HepG2 (cell line): ENCODE results near the gene UBAP2L. TPM values are rescaled to one million over a fixed set of nuclear protein-coding genes. Genes with fewer than 3 reads are reported as not detected.
A peak's percentile ranks its signal among the peaks of the same experiment; 100 is the strongest.

ENCODE experiments used
- BCL3 ChIP-seq: sonication (generic); formaldehyde crosslinking; IDR thresholded peaks from 2 replicates; pipeline ENCODE4 v1.5.1; 2020; ENCODE audit warnings: mild to moderate bottlenecking, missing genetic modification reagents, moderate library complexity
- CERS6 ChIP-seq: sonication (generic); formaldehyde crosslinking; IDR thresholded peaks from 2 replicates; pipeline ENCODE4 v1.5.0; 2020; ENCODE audit warnings: missing genetic modification reagents
- ETV5 ChIP-seq: IDR thresholded peaks from 2 replicates; pipeline ENCODE4 v1.6.1; 2018; ENCODE audit warnings: missing biosample characterization, missing genetic modification reagents, inconsistent platforms, borderline replicate concordance
- FOXO1 ChIP-seq: sonication (generic); formaldehyde crosslinking; IDR thresholded peaks from 2 replicates; pipeline ENCODE4 v1.4.0; 2020; ENCODE audit warnings: missing genetic modification reagents
- IKZF4 ChIP-seq: sonication (generic); formaldehyde crosslinking; IDR thresholded peaks from 2 replicates; pipeline ENCODE4 v1.5.1; 2020; ENCODE audit warnings: borderline replicate concordance, mild to moderate bottlenecking, low read depth, missing genetic modification reagents; ENCODE audit errors: not compliant biosample characterization
- KAT2B ChIP-seq: fragments of 150-350 bp; IDR thresholded peaks from 2 replicates; pipeline ENCODE4 v1.6.1; 2014; ENCODE audit warnings: low read depth, low read length, borderline replicate concordance
- PAF1 ChIP-seq: IDR thresholded peaks from 2 replicates; pipeline ENCODE4 v1.6.1; 2016; ENCODE audit warnings: missing genetic modification reagents, missing compliant biosample characterization
- REXO4 ChIP-seq: sonication (generic); formaldehyde crosslinking; IDR thresholded peaks from 2 replicates; pipeline ENCODE4 v1.8.0; 2022; ENCODE audit warnings: missing genetic modification reagents, mild to moderate bottlenecking, borderline replicate concordance
- SIX4 ChIP-seq: sonication (generic); formaldehyde crosslinking; IDR thresholded peaks from 2 replicates; pipeline ENCODE4 v1.4.0; 2020; ENCODE audit warnings: missing genetic modification reagents
- SMAD9 ChIP-seq: sonication (generic); formaldehyde crosslinking; IDR thresholded peaks from 2 replicates; pipeline ENCODE4 v1.5.1; 2020; ENCODE audit warnings: mild to moderate bottlenecking, missing genetic modification reagents
- WIZ ChIP-seq: sonication (generic); formaldehyde crosslinking; IDR thresholded peaks from 2 replicates; pipeline ENCODE4 v1.5.1; 2020; ENCODE audit warnings: mild to moderate bottlenecking, missing genetic modification reagents
- ZBTB38 ChIP-seq: sonication (generic); formaldehyde crosslinking; IDR thresholded peaks from 2 replicates; pipeline ENCODE4 v1.5.1; 2020; ENCODE audit warnings: mild to moderate bottlenecking, missing genetic modification reagents
- ZEB1 ChIP-seq: IDR thresholded peaks from 2 replicates; pipeline ENCODE4 v1.6.1; 2012; ENCODE audit warnings: mild to moderate bottlenecking, low read depth, inconsistent platforms; ENCODE audit not compliant: insufficient replicate concordance
- ZFP36L2 ChIP-seq: sonication (generic); formaldehyde crosslinking; IDR thresholded peaks from 2 replicates; pipeline ENCODE4 v1.4.0; 2020; ENCODE audit warnings: missing genetic modification reagents
- ZNF143 ChIP-seq: sonication (generic); formaldehyde crosslinking; IDR thresholded peaks from 2 replicates; pipeline ENCODE4 v1.4.0; 2020; ENCODE audit warnings: missing genetic modification reagents
- ZNF431 ChIP-seq: sonication (generic); formaldehyde crosslinking; IDR thresholded peaks from 2 replicates; pipeline ENCODE4 v1.9.0; 2022; ENCODE audit warnings: missing genetic modification reagents, low read depth, mild to moderate bottlenecking, borderline replicate concordance
- ZNF569 ChIP-seq: sonication (generic); formaldehyde crosslinking; IDR thresholded peaks from 2 replicates; pipeline ENCODE4 v1.5.0; 2020; ENCODE audit warnings: mild to moderate bottlenecking, missing genetic modification reagents, moderate library complexity, borderline replicate concordance
- ZNF746 ChIP-seq: sonication (generic); formaldehyde crosslinking; IDR thresholded peaks from 2 replicates; pipeline ENCODE4 v1.8.0; 2022; ENCODE audit warnings: mild to moderate bottlenecking, missing genetic modification reagents
- ZNF790 ChIP-seq: sonication (generic); formaldehyde crosslinking; IDR thresholded peaks from 2 replicates; pipeline ENCODE4 v1.8.0; 2022; ENCODE audit warnings: missing genetic modification reagents, mild to moderate bottlenecking, borderline replicate concordance
- polyA plus RNA-seq, 8 experiments: library from polyadenylated mRNA; depleted of rRNA in 3 of 8; stranded (reverse) in 7 of 8; unstranded in 1 of 8; fragments of >200 nt; fragmentation: Illumina TruSeq in 4 of 8; extraction: Trizol in 4 of 8; gene quantifications; 2 replicates each; pipeline versions ENCODE4 v1.2.1 to v1.2.3, GENCODE V29; 2011 to 2016; ENCODE audit warnings: low read depth in 4 of 8, missing spikeins in 1 of 8, mixed read lengths in 1 of 8; ENCODE audit not compliant: insufficient read depth in 1 of 8
- total RNA-seq, 5 experiments: library from RNA; depleted of rRNA; stranded (reverse); fragments of >200 nt; fragmentation: Illumina TruSeq; extraction: Trizol; gene quantifications; 2 replicates each; pipeline ENCODE4 v1.2.3, GENCODE V29; 2016; ENCODE audit warnings: low read depth in 1 of 5
- TF ChIP-seq, protein P1 (sequence below): sonication (generic); formaldehyde crosslinking; IDR thresholded peaks from 2 replicates; pipeline ENCODE4 v1.4.0; 2020; ENCODE audit warnings: missing genetic modification reagents
- TF ChIP-seq, protein P2 (sequence below): sonication (generic); formaldehyde crosslinking; IDR thresholded peaks from 2 replicates; pipeline ENCODE4 v1.4.0; 2020; ENCODE audit warnings: missing genetic modification reagents
- TF ChIP-seq, protein P3 (sequence below): sonication (generic); formaldehyde crosslinking; IDR thresholded peaks from 2 replicates; pipeline ENCODE4 v1.9.0; 2021; ENCODE audit warnings: missing genetic modification reagents, borderline replicate concordance

UBAP2L gene
- total and polyA plus RNA-seq, 2 of the 13 experiments (the other 11 are each of a cell fraction or from before 2014, with no cell fraction given) = 74.2 to 159 TPM

GRCh38 chr1:154182344-154183045, 38.3 kb upstream of the UBAP2L start (continued):
- TF ChIP-seq, protein P1, sequence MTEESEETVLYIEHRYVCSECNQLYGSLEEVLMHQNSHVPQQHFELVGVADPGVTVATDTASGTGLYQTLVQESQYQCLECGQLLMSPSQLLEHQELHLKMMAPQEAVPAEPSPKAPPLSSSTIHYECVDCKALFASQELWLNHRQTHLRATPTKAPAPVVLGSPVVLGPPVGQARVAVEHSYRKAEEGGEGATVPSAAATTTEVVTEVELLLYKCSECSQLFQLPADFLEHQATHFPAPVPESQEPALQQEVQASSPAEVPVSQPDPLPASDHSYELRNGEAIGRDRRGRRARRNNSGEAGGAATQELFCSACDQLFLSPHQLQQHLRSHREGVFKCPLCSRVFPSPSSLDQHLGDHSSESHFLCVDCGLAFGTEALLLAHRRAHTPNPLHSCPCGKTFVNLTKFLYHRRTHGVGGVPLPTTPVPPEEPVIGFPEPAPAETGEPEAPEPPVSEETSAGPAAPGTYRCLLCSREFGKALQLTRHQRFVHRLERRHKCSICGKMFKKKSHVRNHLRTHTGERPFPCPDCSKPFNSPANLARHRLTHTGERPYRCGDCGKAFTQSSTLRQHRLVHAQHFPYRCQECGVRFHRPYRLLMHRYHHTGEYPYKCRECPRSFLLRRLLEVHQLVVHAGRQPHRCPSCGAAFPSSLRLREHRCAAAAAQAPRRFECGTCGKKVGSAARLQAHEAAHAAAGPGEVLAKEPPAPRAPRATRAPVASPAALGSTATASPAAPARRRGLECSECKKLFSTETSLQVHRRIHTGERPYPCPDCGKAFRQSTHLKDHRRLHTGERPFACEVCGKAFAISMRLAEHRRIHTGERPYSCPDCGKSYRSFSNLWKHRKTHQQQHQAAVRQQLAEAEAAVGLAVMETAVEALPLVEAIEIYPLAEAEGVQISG (CRISPR knock-in tag) = 0 out of 2 replicates have a peak, but pooled peaks have one; percentile 16
- TF ChIP-seq FOXO1 (CRISPR knock-in tag) (no peak), ZNF746 (CRISPR knock-in tag) (0 out of 2 replicates have a peak, but pooled peaks have one; percentile 9), PAF1 (CRISPR knock-in tag) (no peak), BCL3 (CRISPR knock-in tag) (0 out of 2 replicates have a peak, but pooled peaks have one; percentile 56), WIZ (CRISPR knock-in tag) (0 out of 2 replicates have a peak, but pooled peaks have one; percentile 28), SMAD9 (no peak), ZNF143 (CRISPR knock-in tag) (0 out of 2 replicates have a peak, but pooled peaks have one; percentile 6), KAT2B (no peak), ZNF431 (CRISPR knock-in tag) (no peak), ZEB1 (no peak), ZFP36L2 (no peak), ETV5 (CRISPR knock-in tag) (0 out of 2 replicates have a peak, but pooled peaks have one; percentile 39), REXO4 (no peak), SIX4 (CRISPR knock-in tag) (no peak), ZNF790 (0 out of 2 replicates have a peak, but pooled peaks have one; percentile 9), CERS6 (0 out of 2 replicates have a peak, but pooled peaks have one; percentile 68), IKZF4 (no peak), ZBTB38 (CRISPR knock-in tag) (no peak), ZNF569 (0 out of 2 replicates have a peak, but pooled peaks have one; percentile 76)
- TF ChIP-seq, protein P2, sequence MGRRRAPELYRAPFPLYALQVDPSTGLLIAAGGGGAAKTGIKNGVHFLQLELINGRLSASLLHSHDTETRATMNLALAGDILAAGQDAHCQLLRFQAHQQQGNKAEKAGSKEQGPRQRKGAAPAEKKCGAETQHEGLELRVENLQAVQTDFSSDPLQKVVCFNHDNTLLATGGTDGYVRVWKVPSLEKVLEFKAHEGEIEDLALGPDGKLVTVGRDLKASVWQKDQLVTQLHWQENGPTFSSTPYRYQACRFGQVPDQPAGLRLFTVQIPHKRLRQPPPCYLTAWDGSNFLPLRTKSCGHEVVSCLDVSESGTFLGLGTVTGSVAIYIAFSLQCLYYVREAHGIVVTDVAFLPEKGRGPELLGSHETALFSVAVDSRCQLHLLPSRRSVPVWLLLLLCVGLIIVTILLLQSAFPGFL (CRISPR knock-in tag) = no peak
- TF ChIP-seq, protein P3, sequence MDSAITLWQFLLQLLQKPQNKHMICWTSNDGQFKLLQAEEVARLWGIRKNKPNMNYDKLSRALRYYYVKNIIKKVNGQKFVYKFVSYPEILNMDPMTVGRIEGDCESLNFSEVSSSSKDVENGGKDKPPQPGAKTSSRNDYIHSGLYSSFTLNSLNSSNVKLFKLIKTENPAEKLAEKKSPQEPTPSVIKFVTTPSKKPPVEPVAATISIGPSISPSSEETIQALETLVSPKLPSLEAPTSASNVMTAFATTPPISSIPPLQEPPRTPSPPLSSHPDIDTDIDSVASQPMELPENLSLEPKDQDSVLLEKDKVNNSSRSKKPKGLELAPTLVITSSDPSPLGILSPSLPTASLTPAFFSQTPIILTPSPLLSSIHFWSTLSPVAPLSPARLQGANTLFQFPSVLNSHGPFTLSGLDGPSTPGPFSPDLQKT (CRISPR knock-in tag) = peak; percentile 14; the same call in 1 of the 2 replicates
